WTC11 (cell line): ENCODE results near the gene C1orf198.

ENCODE experiments used
- CBFB ChIP-seq: sonication (generic); formaldehyde crosslinking; IDR thresholded peaks from 2 replicates; pipeline ENCODE4 v1.8.1; 2022; ENCODE audit warnings: mild to moderate bottlenecking, low read depth, missing genetic modification reagents
- NR3C1 ChIP-seq: sonication (generic); formaldehyde crosslinking; conservative IDR thresholded peaks from 2 replicates; pipeline ENCODE4 v1.8.1; 2023; ENCODE audit warnings: low read depth, mild to moderate bottlenecking, missing genetic modification reagents
- TF ChIP-seq, protein P1 (sequence below): fragments of 200-600 bp; IDR thresholded peaks from 2 replicates; pipeline ENCODE4 v1.8.0; 2022; ENCODE audit warnings: antibody characterized with exemption
- TF ChIP-seq, protein P2 (sequence below): sonication (generic); formaldehyde crosslinking; IDR thresholded peaks from 2 replicates; pipeline ENCODE4 v1.8.0; 2022; ENCODE audit warnings: mild to moderate bottlenecking, missing genetic modification reagents
- TF ChIP-seq, protein P3 (sequence below): sonication (generic); formaldehyde crosslinking; IDR thresholded peaks from 2 replicates; pipeline ENCODE4 v1.8.1; 2023; ENCODE audit warnings: mild to moderate bottlenecking, missing genetic modification reagents, moderate library complexity

DNA sequence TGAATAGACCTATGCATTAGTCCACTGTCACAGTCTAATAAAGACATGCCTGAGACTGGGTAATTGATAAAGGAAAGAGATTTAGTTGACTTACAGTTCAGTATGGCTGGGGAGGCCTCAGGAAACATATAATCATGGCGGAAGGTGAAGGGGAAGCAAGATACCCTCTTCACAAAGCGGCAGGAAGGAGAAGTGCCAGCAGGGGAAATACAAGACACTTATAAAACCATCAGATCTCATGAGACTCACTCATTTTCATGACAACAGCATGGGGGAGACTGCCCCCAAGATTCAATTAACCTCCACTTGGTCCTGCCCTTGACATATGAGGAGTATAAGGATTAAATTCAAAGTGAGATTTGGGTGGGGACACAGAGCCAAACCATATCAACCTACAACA, 61.8 kb downstream of the C1orf198 start:
- TF ChIP-seq, protein P1, sequence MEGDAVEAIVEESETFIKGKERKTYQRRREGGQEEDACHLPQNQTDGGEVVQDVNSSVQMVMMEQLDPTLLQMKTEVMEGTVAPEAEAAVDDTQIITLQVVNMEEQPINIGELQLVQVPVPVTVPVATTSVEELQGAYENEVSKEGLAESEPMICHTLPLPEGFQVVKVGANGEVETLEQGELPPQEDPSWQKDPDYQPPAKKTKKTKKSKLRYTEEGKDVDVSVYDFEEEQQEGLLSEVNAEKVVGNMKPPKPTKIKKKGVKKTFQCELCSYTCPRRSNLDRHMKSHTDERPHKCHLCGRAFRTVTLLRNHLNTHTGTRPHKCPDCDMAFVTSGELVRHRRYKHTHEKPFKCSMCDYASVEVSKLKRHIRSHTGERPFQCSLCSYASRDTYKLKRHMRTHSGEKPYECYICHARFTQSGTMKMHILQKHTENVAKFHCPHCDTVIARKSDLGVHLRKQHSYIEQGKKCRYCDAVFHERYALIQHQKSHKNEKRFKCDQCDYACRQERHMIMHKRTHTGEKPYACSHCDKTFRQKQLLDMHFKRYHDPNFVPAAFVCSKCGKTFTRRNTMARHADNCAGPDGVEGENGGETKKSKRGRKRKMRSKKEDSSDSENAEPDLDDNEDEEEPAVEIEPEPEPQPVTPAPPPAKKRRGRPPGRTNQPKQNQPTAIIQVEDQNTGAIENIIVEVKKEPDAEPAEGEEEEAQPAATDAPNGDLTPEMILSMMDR = no peak
- TF ChIP-seq NR3C1 = no peak
- TF ChIP-seq, protein P2, sequence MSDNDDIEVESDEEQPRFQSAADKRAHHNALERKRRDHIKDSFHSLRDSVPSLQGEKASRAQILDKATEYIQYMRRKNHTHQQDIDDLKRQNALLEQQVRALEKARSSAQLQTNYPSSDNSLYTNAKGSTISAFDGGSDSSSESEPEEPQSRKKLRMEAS (CRISPR knock-in tag) = no peak
- TF ChIP-seq, protein P3, sequence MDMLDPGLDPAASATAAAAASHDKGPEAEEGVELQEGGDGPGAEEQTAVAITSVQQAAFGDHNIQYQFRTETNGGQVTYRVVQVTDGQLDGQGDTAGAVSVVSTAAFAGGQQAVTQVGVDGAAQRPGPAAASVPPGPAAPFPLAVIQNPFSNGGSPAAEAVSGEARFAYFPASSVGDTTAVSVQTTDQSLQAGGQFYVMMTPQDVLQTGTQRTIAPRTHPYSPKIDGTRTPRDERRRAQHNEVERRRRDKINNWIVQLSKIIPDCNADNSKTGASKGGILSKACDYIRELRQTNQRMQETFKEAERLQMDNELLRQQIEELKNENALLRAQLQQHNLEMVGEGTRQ (CRISPR knock-in tag) = no peak
- no peak for TF ChIP-seq CBFB
